OCI-LY1 (cell line): Measurements from ENCODE around the gene ZIC1.

ENCODE experiments used
- H2AFZ ChIP-seq: fragments of 200-600 bp; sonication (generic), shearing (Covaris generic); 2 replicates; pipeline ENCODE4 v1.6.0; 2014; ENCODE audit warnings: antibody characterized with exemption, mild to moderate bottlenecking, low read length
- H3F3A ChIP-seq: fragments of 200-600 bp; sonication (generic), shearing (Covaris generic); 2 replicates; pipeline ENCODE4 v1.6.0; 2014; ENCODE audit warnings: mild to moderate bottlenecking, antibody characterized with exemption, low read length, moderate library complexity; ENCODE audit not compliant: insufficient read depth
- H3K27ac ChIP-seq: fragments of 200-600 bp; sonication (generic); 2 replicates; pipeline ENCODE4 v1.5.1; 2014; ENCODE audit warnings: low read length, mixed run types, mild to moderate bottlenecking, low read depth; ENCODE audit not compliant: poor library complexity, severe bottlenecking
- H3K27me3 ChIP-seq: fragments of 200-600 bp; sonication (generic); 2 replicates; pipeline ENCODE4 v1.6.0; 2014; ENCODE audit warnings: antibody characterized with exemption, mild to moderate bottlenecking, low read length, moderate library complexity; ENCODE audit not compliant: insufficient read depth
- H3K36me3 ChIP-seq: fragments of 200-600 bp; sonication (generic); 2 replicates; pipeline ENCODE4 v1.6.1; 2014; ENCODE audit warnings: mild to moderate bottlenecking, antibody characterized with exemption, low read length, moderate library complexity, mixed read lengths; ENCODE audit not compliant: insufficient read depth
- H3K4me1 ChIP-seq: fragments of 200-600 bp; sonication (generic); 2 replicates; pipeline ENCODE4 v1.5.1; 2014; ENCODE audit warnings: mild to moderate bottlenecking, low read length, moderate library complexity; ENCODE audit not compliant: insufficient read depth, severe bottlenecking
- H3K4me2 ChIP-seq: fragments of 200-600 bp; sonication (generic), shearing (Covaris generic); 2 replicates; pipeline ENCODE4 v1.6.1; 2014; ENCODE audit warnings: low read length
- H3K4me3 ChIP-seq: fragments of 200-600 bp; sonication (generic); 2 replicates; pipeline ENCODE4 v1.5.1; 2014; ENCODE audit warnings: low read length, low read depth, mild to moderate bottlenecking, mixed read lengths; ENCODE audit not compliant: poor library complexity, severe bottlenecking
- H3K79me2 ChIP-seq: fragments of 200-600 bp; shearing (Covaris generic); 2 replicates; pipeline ENCODE4 v1.6.1; 2016; ENCODE audit warnings: mixed run types, low read length, mixed read lengths; ENCODE audit not compliant: insufficient read depth
- H3K9ac ChIP-seq: fragments of 200-600 bp; sonication (generic), shearing (Covaris generic); 2 replicates; pipeline ENCODE4 v1.6.1; 2014; ENCODE audit warnings: mild to moderate bottlenecking, low read length, mixed read lengths
- H3K9me2 ChIP-seq: fragments of 200-600 bp; sonication (generic), shearing (Covaris generic); 2 replicates; pipeline ENCODE4 v1.6.1; 2014; ENCODE audit warnings: low read depth, mild to moderate bottlenecking, low read length, mixed read lengths
- H3K9me3 ChIP-seq: fragments of 200-600 bp; shearing (Covaris generic); 2 replicates; pipeline ENCODE4 v1.6.1; 2014; ENCODE audit warnings: low read length, mixed read lengths
- H4K20me1 ChIP-seq: fragments of 200-600 bp; sonication (generic), shearing (Covaris generic); 2 replicates; pipeline ENCODE4 v1.6.0; 2016; ENCODE audit warnings: mild to moderate bottlenecking, low read length; ENCODE audit not compliant: insufficient read depth
- CTCF ChIP-seq: fragments of 200-600 bp; sonication (generic), shearing (Covaris generic); IDR thresholded peaks from 2 replicates; pipeline ENCODE4 v1.5.1; 2017; ENCODE audit warnings: mild to moderate bottlenecking, antibody characterized with exemption, low read length, moderate library complexity, mixed read lengths
- EZH2 ChIP-seq: fragments of 200-600 bp; sonication (generic), shearing (Covaris generic); IDR thresholded peaks from 2 replicates; pipeline ENCODE4 v1.8.0; 2017; ENCODE audit warnings: borderline replicate concordance, mixed run types, mild to moderate bottlenecking, antibody characterized with exemption, low read length, moderate library complexity, mixed read lengths

Gene ZIC1

DNA sequence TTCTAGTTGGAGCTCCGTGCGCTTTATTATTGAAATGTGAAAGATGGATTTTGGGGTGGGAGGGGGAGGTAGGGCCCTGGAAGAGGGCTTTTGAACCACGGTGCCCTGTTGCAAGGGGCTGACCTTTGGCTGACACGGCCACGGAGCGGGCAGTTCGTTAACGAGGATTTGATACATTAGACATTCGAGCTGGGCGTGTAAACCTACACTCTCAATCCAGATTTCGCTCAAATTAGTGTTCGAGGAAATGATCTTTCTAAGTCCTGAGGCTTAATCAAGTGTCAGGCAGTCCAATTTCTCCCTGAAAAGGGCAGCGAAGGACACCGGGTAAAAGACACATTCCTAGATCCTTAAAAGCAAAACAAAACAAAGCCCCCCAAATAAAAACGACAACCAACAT lies 13.0 kb downstream of the ZIC1 start:
- H3K4me3 ChIP-seq = no peak overlapping the region
- no peaks in the 10 kb centered on the region for H3K4me1 ChIP-seq
- H3K79me2 ChIP-seq = no peaks in the 10 kb centered on the region
- TF ChIP-seq EZH2 = no peak
- TF ChIP-seq CTCF = no peak
- no peaks in the 10 kb centered on the region for H3K36me3 ChIP-seq
- H4K20me1 ChIP-seq = no peaks in the 10 kb centered on the region
- H3K9me3 ChIP-seq = no peaks in the 10 kb centered on the region
- H3K27me3 ChIP-seq = no peaks in the 10 kb centered on the region; the same call in 1 of the 2 replicates
- no peaks in the 10 kb centered on the region for H3K9me2 ChIP-seq
- H3F3A ChIP-seq = no peaks in the 10 kb centered on the region
- no peak overlapping the region for H3K4me2 ChIP-seq
- no peak overlapping the region for H2AFZ ChIP-seq
- H3K27ac ChIP-seq = no peak overlapping the region
- H3K9ac ChIP-seq = no peak overlapping the region

DNA sequence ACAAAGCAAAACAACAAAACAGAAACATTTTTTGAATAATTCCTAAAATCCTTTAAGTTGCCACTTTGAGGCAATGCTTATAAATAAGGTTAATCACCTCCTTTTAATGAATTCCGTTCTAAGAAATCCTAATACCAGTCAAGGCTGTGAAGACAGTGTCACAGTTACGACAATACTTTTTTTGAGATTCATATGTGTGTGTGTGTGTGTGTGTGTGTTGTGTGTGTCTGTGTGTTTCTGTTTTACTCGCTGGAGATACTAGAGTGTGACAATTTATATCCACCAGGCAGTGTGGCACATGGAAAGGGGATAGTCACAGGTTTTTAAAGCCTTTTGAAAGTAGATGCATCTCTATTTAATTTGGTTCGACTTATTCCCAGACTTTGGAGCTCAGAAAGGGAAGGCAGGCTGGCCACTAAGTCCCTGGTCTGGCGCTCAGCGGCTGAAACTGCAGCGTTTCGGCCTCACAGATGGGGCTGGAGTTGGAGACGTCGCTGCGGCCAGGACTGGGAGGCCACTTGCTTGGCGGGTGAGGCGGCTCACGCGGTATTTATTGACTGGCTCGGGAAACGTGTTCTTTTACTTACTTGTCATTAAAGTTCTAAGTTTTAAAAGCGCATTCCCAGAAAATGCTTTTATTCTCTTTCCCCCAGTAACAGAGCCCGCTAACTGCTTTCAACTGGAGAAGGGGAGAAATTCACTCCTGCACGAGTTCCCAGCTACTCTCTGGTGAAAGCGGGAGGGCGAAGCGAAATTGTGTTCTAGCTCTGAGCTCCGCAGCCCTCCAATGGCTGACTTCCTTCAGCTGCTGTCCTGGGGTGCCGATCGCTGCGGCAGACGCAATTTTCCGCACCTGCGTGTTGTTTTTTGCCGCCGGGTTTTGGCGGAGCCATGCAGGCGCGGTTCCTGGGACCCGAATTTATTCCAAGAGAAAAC lies 13.7 kb downstream of the ZIC1 start:
- no peaks in the 10 kb centered on the region for H4K20me1 ChIP-seq
- no peak overlapping the region for H2AFZ ChIP-seq
- H3K9me3 ChIP-seq = no peaks in the 10 kb centered on the region
- H3K27ac ChIP-seq = no peak overlapping the region
- TF ChIP-seq EZH2 (no peak), CTCF (no peak)
- H3K79me2 ChIP-seq = no peaks in the 10 kb centered on the region
- no peak overlapping the region for H3K9ac ChIP-seq
- no peaks in the 10 kb centered on the region for H3K36me3 ChIP-seq
- no peaks in the 10 kb centered on the region; the same call in 1 of the 2 replicates for H3K27me3 ChIP-seq
- no peak overlapping the region for H3K4me2 ChIP-seq
- no peaks in the 10 kb centered on the region for H3K9me2 ChIP-seq
- H3F3A ChIP-seq = no peaks in the 10 kb centered on the region
- no peaks in the 10 kb centered on the region for H3K4me1 ChIP-seq
- no peak overlapping the region for H3K4me3 ChIP-seq

DNA sequence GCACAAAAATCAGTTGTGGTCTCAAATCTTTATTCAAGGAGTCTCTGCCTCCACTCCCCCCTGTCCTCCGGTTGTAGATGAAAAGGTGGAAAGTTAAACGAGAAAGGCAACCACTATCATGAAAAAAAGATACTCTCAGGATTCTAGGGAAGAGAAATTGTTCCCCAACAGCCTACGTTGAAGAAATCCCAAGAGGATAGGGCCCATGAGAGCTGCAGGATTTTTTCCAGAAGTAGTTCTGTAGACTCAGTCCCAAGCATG lies 14.3 kb downstream of the ZIC1 start:
- H2AFZ ChIP-seq = no peak overlapping the region
- no peaks in the 10 kb centered on the region for H3K4me1 ChIP-seq
- H3K9me2 ChIP-seq = no peaks in the 10 kb centered on the region
- no peak overlapping the region for H3K4me3 ChIP-seq
- no peak overlapping the region for H3K27ac ChIP-seq
- H3K79me2 ChIP-seq = no peaks in the 10 kb centered on the region
- no peaks in the 10 kb centered on the region for H3K36me3 ChIP-seq
- no peaks in the 10 kb centered on the region for H3F3A ChIP-seq
- H3K4me2 ChIP-seq = no peak overlapping the region
- no peak overlapping the region for H3K9ac ChIP-seq
- no peak for TF ChIP-seq EZH2
- TF ChIP-seq CTCF = no peak
- no peaks in the 10 kb centered on the region for H3K9me3 ChIP-seq
- no peaks in the 10 kb centered on the region; the same call in 1 of the 2 replicates for H3K27me3 ChIP-seq
- no peaks in the 10 kb centered on the region for H4K20me1 ChIP-seq
